Testis (tissue), 3 donors: ENCODE measurements around the gene RABL2B. TPM values are rescaled to one million over a fixed set of nuclear protein-coding genes. Genes with fewer than 3 reads are reported as not detected.
A peak's percentile ranks its signal among the peaks of the same experiment; 100 is the strongest.

Experiments
- DNase-seq: peaks from one replicate; pipeline ENCODE4 v3.0.0-alpha.2; 2019
- H3K27ac ChIP-seq, 2 donors: fragments of 200-600 bp; sonication (generic); one replicate each; pipeline ENCODE4 v1.5.1; 2019
- H3K27me3 ChIP-seq: fragments of 200-600 bp; sonication (generic); one replicate; pipeline ENCODE4 v1.5.1; 2019
- H3K36me3 ChIP-seq: fragments of 200-600 bp; sonication (generic); one replicate; pipeline ENCODE4 v1.5.1; 2017; ENCODE audit warnings: low read depth; ENCODE audit errors: missing control alignments
- H3K4me1 ChIP-seq: fragments of 200-600 bp; sonication (generic); one replicate; pipeline ENCODE4 v1.5.1; 2019
- H3K4me3 ChIP-seq, 2 donors: fragments of 200-600 bp; sonication (generic); one replicate each; pipeline ENCODE4 v1.5.1; 2017 to 2019
- H3K9me3 ChIP-seq: fragments of 200-600 bp; sonication (generic); one replicate; pipeline ENCODE4 v1.5.1; 2017
- POLR2A ChIP-seq: fragments of 450-650 bp; IDR thresholded peaks from one replicate; pipeline ENCODE4 v1.6.1; 2017; ENCODE audit warnings: antibody characterized with exemption, mild to moderate bottlenecking, moderate library complexity
- WGBS, 2 donors: methylation state at CpG; one replicate each; pipeline ENCODE4 v1.1.5; 2018; 5-methylcytosine and 5-hydroxymethylcytosine counted together
- intact Hi-C: fragments of 100-400 bp; cut with DNase I; formaldehyde crosslinking; loops from one replicate; pipeline ENCODE4 v1.15.1; 2023; ENCODE audit warnings: low total_unique reads
- polyA plus RNA-seq: library from polyadenylated mRNA; stranded (reverse); fragments of 350-450 nt; fragmentation: Illumina TruSeq; extraction: RNeasy Lipid Tissue Mini Kit (QIAGEN cat#74804); gene quantifications from one replicate; pipeline ENCODE4 v1.2.3, GENCODE V29; 2014; ENCODE audit warnings: low read depth, low replicate concordance; ENCODE audit not compliant: insufficient read depth
- total RNA-seq, 2 donors: library from RNA; depleted of rRNA; stranded (reverse); fragments of >200 nt; gene quantifications; one replicate each; pipeline ENCODE4 v1.2.3, GENCODE V29; 2016
- TF ChIP-seq, protein P1 (sequence below), 3 experiments: fragments of 450-650 bp in 2 of 3; fragments of 200-600 bp in 1 of 3; sonication (generic) in 1 of 3; IDR thresholded peaks; one replicate each; pipeline ENCODE4 v1.5.1; 2016 to 2019; ENCODE audit warnings: antibody characterized with exemption in 3 of 3, mild to moderate bottlenecking in 2 of 3, moderate library complexity in 1 of 3

RABL2B gene
- total and polyA plus RNA-seq, 3 donors from 2014 or later: 39.6 to 51.6 (median 49.8) TPM

DNA sequence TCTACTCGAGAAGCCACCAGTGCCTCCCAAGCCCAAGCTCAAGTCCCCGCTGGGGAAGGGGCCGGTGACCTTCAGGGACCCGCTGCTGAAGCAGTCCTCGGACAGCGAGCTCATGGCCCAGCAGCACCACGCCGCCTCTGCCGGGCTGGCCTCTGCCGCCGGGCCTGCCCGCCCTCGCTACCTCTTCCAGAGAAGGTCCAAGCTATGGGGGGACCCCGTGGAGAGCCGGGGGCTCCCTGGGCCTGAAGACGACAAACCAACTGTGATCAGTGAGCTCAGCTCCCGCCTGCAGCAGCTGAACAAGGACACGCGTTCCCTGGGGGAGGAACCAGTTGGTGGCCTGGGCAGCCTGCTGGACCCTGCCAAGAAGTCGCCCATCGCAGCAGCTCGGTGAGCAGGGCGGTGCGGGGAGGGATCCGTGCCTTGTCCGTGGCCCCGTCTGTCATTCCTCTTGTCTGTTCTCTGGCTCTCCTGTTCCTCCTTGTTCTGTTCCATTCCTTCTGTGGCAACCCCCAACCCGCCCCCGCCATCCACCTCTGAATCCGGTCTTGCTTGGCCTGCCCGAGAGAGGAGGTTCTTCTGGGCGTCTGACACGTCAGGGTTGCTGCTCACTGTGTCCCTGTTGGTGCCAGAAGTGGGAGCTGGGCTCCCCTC is 61.3 kb downstream of the RABL2B start:
- Histone ChIP-seq H3K36me3 (no peaks in the 10 kb centered on the region), H3K27ac (no peak overlapping the region), H3K4me3 (no peak overlapping the region), H3K9me3 (no peaks in the 10 kb centered on the region), H3K4me1 (no peaks in the 10 kb centered on the region), H3K27me3 (no peaks in the 10 kb centered on the region)
- 95% methylated on average over 30 to 33 of the region's 33 CpGs for WGBS, 2 donors
- intact Hi-C loops: no loop called here
- TF ChIP-seq, protein P1, sequence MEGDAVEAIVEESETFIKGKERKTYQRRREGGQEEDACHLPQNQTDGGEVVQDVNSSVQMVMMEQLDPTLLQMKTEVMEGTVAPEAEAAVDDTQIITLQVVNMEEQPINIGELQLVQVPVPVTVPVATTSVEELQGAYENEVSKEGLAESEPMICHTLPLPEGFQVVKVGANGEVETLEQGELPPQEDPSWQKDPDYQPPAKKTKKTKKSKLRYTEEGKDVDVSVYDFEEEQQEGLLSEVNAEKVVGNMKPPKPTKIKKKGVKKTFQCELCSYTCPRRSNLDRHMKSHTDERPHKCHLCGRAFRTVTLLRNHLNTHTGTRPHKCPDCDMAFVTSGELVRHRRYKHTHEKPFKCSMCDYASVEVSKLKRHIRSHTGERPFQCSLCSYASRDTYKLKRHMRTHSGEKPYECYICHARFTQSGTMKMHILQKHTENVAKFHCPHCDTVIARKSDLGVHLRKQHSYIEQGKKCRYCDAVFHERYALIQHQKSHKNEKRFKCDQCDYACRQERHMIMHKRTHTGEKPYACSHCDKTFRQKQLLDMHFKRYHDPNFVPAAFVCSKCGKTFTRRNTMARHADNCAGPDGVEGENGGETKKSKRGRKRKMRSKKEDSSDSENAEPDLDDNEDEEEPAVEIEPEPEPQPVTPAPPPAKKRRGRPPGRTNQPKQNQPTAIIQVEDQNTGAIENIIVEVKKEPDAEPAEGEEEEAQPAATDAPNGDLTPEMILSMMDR (IDR thresholded peaks at IDR 0.05): no peak
- no peak for TF ChIP-seq POLR2A
- DNase-seq: no peak

DNA sequence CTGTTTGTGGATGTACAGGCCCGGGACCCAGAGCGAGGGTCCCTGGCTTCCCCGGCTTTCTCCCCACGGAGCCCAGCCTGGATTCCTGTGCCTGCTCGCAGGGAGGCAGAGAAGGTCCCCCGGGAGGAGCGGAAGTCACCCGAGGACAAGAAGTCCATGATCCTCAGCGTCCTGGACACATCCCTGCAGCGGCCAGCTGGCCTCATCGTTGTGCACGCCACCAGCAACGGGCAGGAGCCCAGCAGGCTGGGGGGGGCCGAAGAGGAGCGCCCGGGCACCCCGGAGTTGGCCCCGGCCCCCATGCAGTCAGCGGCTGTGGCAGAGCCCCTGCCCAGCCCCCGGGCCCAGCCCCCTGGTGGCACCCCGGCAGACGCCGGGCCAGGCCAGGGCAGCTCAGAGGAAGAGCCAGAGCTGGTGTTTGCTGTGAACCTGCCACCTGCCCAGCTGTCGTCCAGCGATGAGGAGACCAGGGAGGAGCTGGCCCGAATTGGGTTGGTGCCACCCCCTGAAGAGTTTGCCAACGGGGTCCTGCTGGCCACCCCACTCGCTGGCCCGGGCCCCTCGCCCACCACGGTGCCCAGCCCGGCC is 62.1 kb downstream of the RABL2B start:
- Histone ChIP-seq H3K4me1 (no peaks in the 10 kb centered on the region), H3K9me3 (no peaks in the 10 kb centered on the region), H3K27me3 (no peaks in the 10 kb centered on the region), H3K36me3 (no peaks in the 10 kb centered on the region), H3K27ac (no peak overlapping the region), H3K4me3 (no peak overlapping the region)
- TF ChIP-seq, protein P1 (IDR thresholded peaks at IDR 0.05): no peak
- DNase-seq: no peak
- WGBS, 2 donors: 76 to 85% methylated on average over 7 to 24 of the region's 32 CpGs
- intact Hi-C loops: no loop called here

DNA sequence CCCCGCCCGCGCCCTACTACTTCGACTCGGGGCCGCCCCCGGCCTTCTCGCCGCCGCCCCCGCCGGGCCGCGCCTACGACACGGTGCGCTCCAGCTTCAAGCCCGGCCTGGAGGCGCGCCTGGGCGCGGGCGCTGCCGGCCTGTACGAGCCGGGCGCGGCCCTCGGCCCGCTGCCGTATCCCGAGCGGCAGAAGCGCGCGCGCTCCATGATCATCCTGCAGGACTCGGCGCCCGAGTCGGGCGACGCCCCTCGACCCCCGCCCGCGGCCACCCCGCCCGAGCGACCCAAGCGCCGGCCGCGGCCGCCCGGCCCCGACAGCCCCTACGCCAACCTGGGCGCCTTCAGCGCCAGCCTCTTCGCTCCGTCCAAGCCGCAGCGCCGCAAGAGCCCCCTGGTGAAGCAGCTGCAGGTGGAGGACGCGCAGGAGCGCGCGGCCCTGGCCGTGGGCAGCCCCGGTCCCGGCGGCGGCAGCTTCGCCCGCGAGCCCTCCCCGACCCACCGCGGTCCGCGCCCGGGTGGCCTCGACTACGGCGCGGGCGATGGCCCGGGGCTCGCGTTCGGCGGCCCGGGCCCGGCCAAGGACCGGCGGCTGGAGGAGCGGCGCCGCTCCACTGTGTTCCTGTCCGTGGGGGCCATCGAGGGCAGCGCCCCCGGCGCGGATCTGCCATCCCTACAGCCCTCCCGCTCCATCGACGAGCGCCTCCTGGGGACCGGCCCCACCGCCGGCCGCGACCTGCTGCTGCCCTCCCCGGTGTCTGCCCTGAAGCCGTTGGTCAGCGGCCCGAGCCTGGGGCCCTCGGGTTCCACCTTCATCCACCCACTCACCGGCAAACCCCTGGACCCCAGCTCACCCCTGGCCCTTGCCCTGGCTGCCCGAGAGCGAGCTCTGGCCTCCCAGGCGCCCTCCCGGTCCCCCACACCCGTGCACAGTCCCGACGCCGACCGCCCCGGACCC is 62.9 kb downstream of the RABL2B start:
- DNase-seq: no peak
- H3K4me1 ChIP-seq: no peaks in the 10 kb centered on the region
- H3K9me3 ChIP-seq: no peaks in the 10 kb centered on the region
- intact Hi-C loops: no loop called here
- H3K27ac ChIP-seq: no peak overlapping the region
- H3K36me3 ChIP-seq: no peaks in the 10 kb centered on the region
- H3K27me3 ChIP-seq: no peaks in the 10 kb centered on the region
- H3K4me3 ChIP-seq: peak overlapping the region in 1 of 2 donors; percentile 31
- no peak for TF ChIP-seq POLR2A
- TF ChIP-seq, protein P1 (IDR thresholded peaks at IDR 0.05): no peak
- WGBS, 2 donors: 32 to 46% methylated on average over 16 to 124 of the region's 132 CpGs

DNA sequence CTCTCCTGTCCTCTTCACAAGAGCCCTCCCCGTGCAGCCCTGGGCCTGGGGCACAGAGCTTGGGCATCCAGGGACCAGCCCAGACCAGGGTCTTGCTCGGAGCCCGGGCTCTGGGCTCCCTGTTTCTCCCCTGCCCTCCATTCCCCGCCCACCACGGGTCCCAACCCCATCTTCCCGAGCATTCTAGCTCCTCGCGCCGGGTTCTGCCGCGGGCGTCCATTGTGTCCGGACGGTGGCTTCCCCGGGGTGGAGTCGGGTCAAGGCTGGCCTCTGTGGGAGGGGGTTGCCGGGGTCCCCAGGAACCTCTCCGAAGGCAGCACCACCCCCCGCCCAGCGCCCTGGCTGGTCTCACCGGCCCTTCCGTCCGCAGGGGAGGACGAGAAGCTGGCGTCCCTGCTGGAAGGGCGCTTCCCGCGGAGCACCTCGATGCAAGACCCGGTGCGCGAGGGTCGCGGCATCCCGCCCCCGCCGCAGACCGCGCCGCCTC is 63.6 kb downstream of the RABL2B start:
- H3K4me3 ChIP-seq: peak overlapping the region in 1 of 2 donors; percentile 31
- WGBS, 2 donors: 26 to 31% methylated on average over 20 to 40 of the region's 40 CpGs
- no peaks in the 10 kb centered on the region for H3K4me1 ChIP-seq
- no peaks in the 10 kb centered on the region for H3K36me3 ChIP-seq
- H3K27me3 ChIP-seq: no peaks in the 10 kb centered on the region
- DNase-seq: no peak
- TF ChIP-seq, protein P1 (IDR thresholded peaks at IDR 0.05): no peak
- TF ChIP-seq POLR2A: no peak
- H3K9me3 ChIP-seq: no peaks in the 10 kb centered on the region
- H3K27ac ChIP-seq: no peak overlapping the region
- intact Hi-C loops: no loop called here
